ENCODE results near the gene MTAP. TPM values are rescaled to one million over a fixed set of nuclear protein-coding genes. Genes with fewer than 3 reads are reported as not detected.

Gene MTAP
- total RNA-seq, 1 experiment from 2014 or later: 326 TPM

GRCh38 chr9:21941337-21941995, 139.0 kb downstream of the MTAP start:
- Histone ChIP-seq H3K4me3 (replicated peaks in 1 of 2; ENCODE audit: low read depth in 1 of 2, low read length in 2 of 2) (no peak overlapping the region), H3K79me2 (ENCODE audit: insufficient read depth, low read length) (no peaks in the 10 kb centered on the region), H4K20me1 (ENCODE audit: insufficient read depth) (no peaks in the 10 kb centered on the region), H3K9ac (ENCODE audit: low read length) (no peak overlapping the region), H3K4me2 (ENCODE audit: low read length) (no peak overlapping the region), H3K9me2 (ENCODE audit: insufficient read depth) (no peaks in the 10 kb centered on the region), H3K27ac (ENCODE audit: low read depth, low read length) (no peak overlapping the region), H3K27me3 (ENCODE audit: insufficient read depth, low read length) (no peaks in the 10 kb centered on the region), H3K36me3 (ENCODE audit: control insufficient read depth in 1 of 2, insufficient read depth in 2 of 2, low read length in 2 of 2) (no peaks in the 10 kb centered on the region), H3K9me3 (ENCODE audit: control insufficient read depth in 1 of 2, insufficient read depth in 1 of 2, low read depth in 1 of 2, low read length in 2 of 2) (no peaks in the 10 kb centered on the region), H2AFZ (ENCODE audit: low read depth, low read length, poor library complexity, severe bottlenecking) (no peak overlapping the region), H3K4me1 (ENCODE audit: control insufficient read depth in 1 of 2, insufficient read depth in 2 of 2, low read length in 2 of 2) (no peaks in the 10 kb centered on the region)
- RAD21 ChIA-PET (ENCODE audit: low non-redundant PET in 1 of 2, low total read pairs in 2 of 2, uncharacterized antibody in 2 of 2, unreplicated experiment in 2 of 2): no interaction called here
- no peak for ATAC-seq
- CTCF ChIA-PET: no interaction called here
- POLR2A ChIA-PET: no interaction called here
- DNase-seq (ENCODE audit: low read depth, low spot score): no peak
- no peak for TF ChIP-seq MAX (IDR thresholded peaks at IDR 0.05)
- no peak for TF ChIP-seq SP1 (IDR thresholded peaks at IDR 0.05; ENCODE audit: low read depth)
- no peak for TF ChIP-seq ZBTB33 (IDR thresholded peaks at IDR 0.05; ENCODE audit: extremely low read depth, insufficient replicate concordance, low read length)
- no peak for TF ChIP-seq YY1 (IDR thresholded peaks at IDR 0.05; ENCODE audit: extremely low read depth, insufficient replicate concordance, low read depth, low read length)
- no peak for TF ChIP-seq ELF1 (IDR thresholded peaks at IDR 0.05; ENCODE audit: borderline replicate concordance, low read depth)
- TF ChIP-seq CTCF (IDR thresholded peaks at IDR 0.05 in 2 of 3, conservative IDR thresholded peaks at IDR 0.05 in 1 of 3; ENCODE audit: borderline replicate concordance in 1 of 3, insufficient read depth in 1 of 3, low read depth in 2 of 3, low read length in 2 of 3): no peak
- TF ChIP-seq FOSL1 (IDR thresholded peaks at IDR 0.05; ENCODE audit: low read depth): no peak
- no peak for TF ChIP-seq JUND (IDR thresholded peaks at IDR 0.05)
- no peak for TF ChIP-seq REST (IDR thresholded peaks at IDR 0.05; ENCODE audit: low read depth)
- TF ChIP-seq ZNF274 (IDR thresholded peaks at IDR 0.05; ENCODE audit: low read depth, low read length): no peak
- TF ChIP-seq POLR2AphosphoS5 (IDR thresholded peaks at IDR 0.05; ENCODE audit: low read depth, low read length): no peak
- TF ChIP-seq EZH2 (IDR thresholded peaks at IDR 0.05): no peak
- no peak for TF ChIP-seq TCF7L2 (IDR thresholded peaks at IDR 0.05; ENCODE audit: borderline replicate concordance, extremely low read depth, insufficient read depth, insufficient read length)
- intact Hi-C loops (cut with micrococcal nuclease): no loop called here
- no TSS peak for BruUV-seq (replicated peaks)

All from HCT116 (cell line).